Measurements from ENCODE around the gene SCN1B. TPM values are rescaled to one million over a fixed set of nuclear protein-coding genes. Genes with fewer than 3 reads are reported as not detected.

The SCN1B gene
- total RNA-seq (3.2 TPM), polyA plus RNA-seq (ENCODE audit: insufficient read depth in 1 of 8, insufficient read length in 8 of 8, low replicate concordance in 1 of 8) (1 to 10 TPM; 3.0 to 6.7 (median 3.7) TPM)
- long read RNA-seq, donor 1 = 0 reads
- long read RNA-seq, donor 2 = 0 reads
- long read RNA-seq, donor 3, partial matches to known transcripts = 0 of 2 reads
- long read RNA-seq, donor 3, other reads (novel, unspliced or antisense) = 0 of 2 reads
- long read RNA-seq, donor 4, full-length matches to known transcripts = 1 of 1 reads
- long read RNA-seq, donor 4, partial matches to known transcripts = 0 of 1 reads
- long read RNA-seq, donor 4, other reads (novel, unspliced or antisense) = 0 of 1 reads
- long read RNA-seq, donor 5, full-length matches to known transcripts = 4 of 4 reads
- long read RNA-seq, donor 5, partial matches to known transcripts = 0 of 4 reads
- long read RNA-seq, donor 5, other reads (novel, unspliced or antisense) = 0 of 4 reads
- long read RNA-seq, donor 6, partial matches to known transcripts = 0 of 3 reads
- long read RNA-seq, donor 6, other reads (novel, unspliced or antisense) = 0 of 3 reads
- long read RNA-seq, donor 7 = 0 reads
- long read RNA-seq, donor 8, full-length matches to known transcripts = 1 of 1 reads
- long read RNA-seq, donor 8, partial matches to known transcripts = 0 of 1 reads
- long read RNA-seq, donor 8, other reads (novel, unspliced or antisense) = 0 of 1 reads
- long read RNA-seq, donor 9 = 0 reads
- long read RNA-seq, donor 10 = 0 reads
- long read RNA-seq, donor 11, full-length matches to known transcripts = 1 of 1 reads
- long read RNA-seq, donor 11, partial matches to known transcripts = 0 of 1 reads
- long read RNA-seq, donor 11, other reads (novel, unspliced or antisense) = 0 of 1 reads

GRCh38 chr19:35030257-35031071 is at the start of gene SCN1B:
Gene SCN1B, plus strand, starts transcription at chr19:35030470. Its CDS starts 351 bp downstream, at chr19:35030821.
- H3K36me3 ChIP-seq (ENCODE audit: control insufficient read depth, insufficient read depth, low read length) = peaks cover 26% of the 10 kb centered on the region
- no peaks in the 10 kb centered on the region for H3K9me3 ChIP-seq (replicated peaks; ENCODE audit: control insufficient read depth, low read depth, low read length)
- H3K4me3 ChIP-seq (ENCODE audit: low read length) = peak within 1 kb of the TSS; percentile 27
- no peak within 1 kb of the TSS for H3K27ac ChIP-seq (ENCODE audit: low read length)
- under 1% methylated on average over 105 of the region's 118 CpGs for WGBS (ENCODE audit: insufficient coverage)
- DNase-seq = peak; percentile 69
- peaks cover 30% of the 10 kb centered on the region for H3K27me3 ChIP-seq (ENCODE audit: control insufficient read depth, insufficient read depth, low read length)
- peaks cover 12% of the 10 kb centered on the region for H3K4me1 ChIP-seq (ENCODE audit: control insufficient read depth, insufficient read depth, low read length)

- no CpG with 5 or more reads among the region's 5 CpGs for WGBS (ENCODE audit: insufficient coverage)
- H3K36me3 ChIP-seq (ENCODE audit: control insufficient read depth, insufficient read depth, low read length) = no peaks in the 10 kb centered on the region
Measured at GRCh38 chr19:34982275-34982674, 48.0 kb upstream of the SCN1B start.

DNA sequence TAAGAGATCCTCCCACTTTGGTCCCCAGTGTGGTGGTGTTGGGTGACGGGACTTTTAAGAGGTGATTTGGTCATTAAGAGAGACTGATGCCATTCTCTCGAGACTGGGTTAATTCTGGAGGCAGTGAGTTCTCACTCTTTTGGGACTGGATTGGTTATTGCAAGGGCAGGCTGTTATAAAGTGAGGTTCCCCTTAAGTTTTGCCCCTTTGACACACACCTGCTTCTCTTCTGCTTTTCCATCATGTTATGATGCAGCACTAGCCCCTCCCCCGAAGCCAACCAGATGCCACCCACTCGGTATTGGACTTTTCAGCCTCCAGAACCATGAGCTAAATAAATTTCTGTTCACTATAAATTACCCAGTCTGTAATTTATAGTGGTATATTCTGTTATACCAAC is 46.5 kb upstream of the SCN1B start:
- Histone ChIP-seq H3K9me3 (replicated peaks; ENCODE audit: control insufficient read depth, low read depth, low read length) (no peaks in the 10 kb centered on the region), H3K36me3 (ENCODE audit: control insufficient read depth, insufficient read depth, low read length) (no peaks in the 10 kb centered on the region), H3K27me3 (ENCODE audit: control insufficient read depth, insufficient read depth, low read length) (peaks cover 3% of the 10 kb centered on the region), H3K4me3 (ENCODE audit: low read length) (no peak overlapping the region), H3K4me1 (ENCODE audit: control insufficient read depth, insufficient read depth, low read length) (peaks cover 3% of the 10 kb centered on the region), H3K27ac (ENCODE audit: low read length) (no peak overlapping the region)
- DNase-seq = no peak
- WGBS (ENCODE audit: insufficient coverage) = 86% methylated on average over 1 of the region's 4 CpGs

More at GRCh38 chr19:34982275-34982674, 48.0 kb upstream of the SCN1B start:
- H3K4me1 ChIP-seq (ENCODE audit: control insufficient read depth, insufficient read depth, low read length) = peaks cover 3% of the 10 kb centered on the region
- no peak overlapping the region for H3K4me3 ChIP-seq (ENCODE audit: low read length)
- H3K9me3 ChIP-seq (replicated peaks; ENCODE audit: control insufficient read depth, low read depth, low read length) = no peaks in the 10 kb centered on the region
- H3K27ac ChIP-seq (ENCODE audit: low read length) = no peak overlapping the region
- DNase-seq = no peak
- peaks cover 3% of the 10 kb centered on the region for H3K27me3 ChIP-seq (ENCODE audit: control insufficient read depth, insufficient read depth, low read length)

DNA sequence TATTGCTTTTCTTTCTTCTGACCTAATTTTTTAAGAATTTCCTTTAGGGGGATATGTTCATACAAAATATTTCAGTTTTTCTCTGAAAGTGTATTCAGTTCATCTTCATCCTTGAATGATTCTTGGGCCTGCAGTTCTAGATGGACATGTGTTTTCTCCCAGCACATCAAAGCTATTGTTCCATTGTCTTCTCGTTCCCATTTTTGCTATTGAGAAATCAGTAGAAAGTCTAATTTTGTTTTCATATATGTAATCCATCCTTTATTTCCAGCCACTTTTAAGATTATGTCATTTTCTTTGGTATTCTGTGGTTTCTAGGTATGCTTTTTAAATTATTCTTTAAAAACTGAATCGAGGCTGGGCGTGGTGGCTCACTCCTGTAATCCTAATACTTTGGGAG is 46.0 kb upstream of the SCN1B start:
- H3K27me3 ChIP-seq (ENCODE audit: control insufficient read depth, insufficient read depth, low read length) = peaks cover 3% of the 10 kb centered on the region
- H3K9me3 ChIP-seq (replicated peaks; ENCODE audit: control insufficient read depth, low read depth, low read length) = no peaks in the 10 kb centered on the region
- no peak overlapping the region for H3K4me3 ChIP-seq (ENCODE audit: low read length)
- DNase-seq = no peak
- no peak overlapping the region for H3K27ac ChIP-seq (ENCODE audit: low read length)
- no CpG with 5 or more reads among the region's 3 CpGs for WGBS (ENCODE audit: insufficient coverage)
- H3K4me1 ChIP-seq (ENCODE audit: control insufficient read depth, insufficient read depth, low read length) = peaks cover 3% of the 10 kb centered on the region
- H3K36me3 ChIP-seq (ENCODE audit: control insufficient read depth, insufficient read depth, low read length) = no peaks in the 10 kb centered on the region

DNA sequence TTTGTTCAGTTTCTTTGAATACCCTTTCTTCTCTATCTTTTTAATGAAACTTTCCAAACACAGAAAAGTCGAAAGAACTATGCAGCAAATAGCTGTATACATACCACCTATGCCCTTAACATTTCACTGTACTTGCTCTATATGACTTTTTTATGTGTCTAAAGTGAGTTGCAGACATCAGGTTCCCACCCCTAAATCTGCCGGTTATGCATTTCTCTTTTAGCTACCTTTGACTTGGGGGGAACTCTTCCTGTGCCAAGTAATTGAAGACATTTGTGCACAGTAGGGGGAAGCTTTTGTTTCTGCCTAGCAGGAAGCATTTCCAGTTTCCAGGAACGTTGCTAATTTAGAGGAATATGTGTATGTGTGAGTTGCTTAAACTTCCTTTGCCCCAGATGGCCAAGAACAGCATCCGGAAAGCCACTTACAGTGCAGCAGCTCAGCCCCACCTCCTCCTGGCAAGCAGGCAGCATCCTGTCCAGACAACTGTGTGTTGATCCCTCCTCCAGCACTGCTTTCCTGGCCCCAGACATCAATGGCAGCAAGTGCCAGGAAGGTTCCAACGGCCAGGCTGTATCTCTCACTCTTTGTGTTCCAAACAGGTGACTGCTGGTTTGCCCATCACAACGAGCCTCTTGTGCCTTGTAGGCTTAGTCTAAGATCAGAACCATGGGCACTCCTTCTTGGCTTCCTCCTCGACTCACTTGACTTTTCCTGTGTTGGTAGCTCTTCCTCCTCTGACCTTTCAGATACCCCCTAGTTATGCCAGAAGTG is 44.8 kb upstream of the SCN1B start:
- H3K36me3 ChIP-seq (ENCODE audit: control insufficient read depth, insufficient read depth, low read length) = no peaks in the 10 kb centered on the region
- H3K27me3 ChIP-seq (ENCODE audit: control insufficient read depth, insufficient read depth, low read length) = no peaks in the 10 kb centered on the region
- DNase-seq = peak; percentile 90
- H3K4me3 ChIP-seq (ENCODE audit: low read length) = no peak overlapping the region
- peaks cover 3% of the 10 kb centered on the region for H3K4me1 ChIP-seq (ENCODE audit: control insufficient read depth, insufficient read depth, low read length)
- H3K27ac ChIP-seq (ENCODE audit: low read length) = peak overlapping the region; percentile 79
- H3K9me3 ChIP-seq (replicated peaks; ENCODE audit: control insufficient read depth, low read depth, low read length) = no peaks in the 10 kb centered on the region
- 0% methylated on average over 2 of the region's 7 CpGs for WGBS (ENCODE audit: insufficient coverage)

GRCh38 chr19:34988119-34988518 is 42.2 kb upstream of the SCN1B start:
- H3K4me3 ChIP-seq (ENCODE audit: low read length) = no peak overlapping the region
- peaks cover 3% of the 10 kb centered on the region for H3K4me1 ChIP-seq (ENCODE audit: control insufficient read depth, insufficient read depth, low read length)
- no peak overlapping the region for H3K27ac ChIP-seq (ENCODE audit: low read length)
- no CpG with 5 or more reads among the region's 1 CpG for WGBS (ENCODE audit: insufficient coverage)
- H3K36me3 ChIP-seq (ENCODE audit: control insufficient read depth, insufficient read depth, low read length) = no peaks in the 10 kb centered on the region
- no peaks in the 10 kb centered on the region for H3K9me3 ChIP-seq (replicated peaks; ENCODE audit: control insufficient read depth, low read depth, low read length)
- no peaks in the 10 kb centered on the region for H3K27me3 ChIP-seq (ENCODE audit: control insufficient read depth, insufficient read depth, low read length)
- DNase-seq = no peak

DNA sequence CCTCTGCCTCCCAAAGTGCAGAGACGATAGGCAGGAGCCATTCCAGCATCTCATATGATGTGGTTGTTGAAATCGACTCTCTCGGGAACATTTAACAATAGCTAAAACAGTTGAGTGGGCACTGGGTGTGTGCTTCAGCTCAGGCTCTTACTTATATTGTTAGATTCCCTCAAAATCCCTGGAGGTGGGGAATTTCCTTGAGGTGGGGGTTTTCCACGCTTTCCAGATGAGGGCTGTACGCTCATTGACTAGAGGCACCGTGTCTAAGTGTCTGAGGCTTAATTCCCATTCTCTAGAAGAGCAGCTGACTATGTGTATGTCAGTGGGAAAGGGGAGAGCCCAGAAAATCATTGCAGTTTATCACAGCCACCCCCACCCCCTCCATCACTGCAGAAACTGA is 41.0 kb upstream of the SCN1B start:
- Histone ChIP-seq H3K27ac (ENCODE audit: low read length) (no peak overlapping the region), H3K27me3 (ENCODE audit: control insufficient read depth, insufficient read depth, low read length) (no peaks in the 10 kb centered on the region), H3K4me3 (ENCODE audit: low read length) (no peak overlapping the region), H3K36me3 (ENCODE audit: control insufficient read depth, insufficient read depth, low read length) (no peaks in the 10 kb centered on the region), H3K9me3 (replicated peaks; ENCODE audit: control insufficient read depth, low read depth, low read length) (no peaks in the 10 kb centered on the region), H3K4me1 (ENCODE audit: control insufficient read depth, insufficient read depth, low read length) (peaks cover 5% of the 10 kb centered on the region)
- 80% methylated on average over 2 of the region's 6 CpGs for WGBS (ENCODE audit: insufficient coverage)
- no peak for DNase-seq

DNA sequence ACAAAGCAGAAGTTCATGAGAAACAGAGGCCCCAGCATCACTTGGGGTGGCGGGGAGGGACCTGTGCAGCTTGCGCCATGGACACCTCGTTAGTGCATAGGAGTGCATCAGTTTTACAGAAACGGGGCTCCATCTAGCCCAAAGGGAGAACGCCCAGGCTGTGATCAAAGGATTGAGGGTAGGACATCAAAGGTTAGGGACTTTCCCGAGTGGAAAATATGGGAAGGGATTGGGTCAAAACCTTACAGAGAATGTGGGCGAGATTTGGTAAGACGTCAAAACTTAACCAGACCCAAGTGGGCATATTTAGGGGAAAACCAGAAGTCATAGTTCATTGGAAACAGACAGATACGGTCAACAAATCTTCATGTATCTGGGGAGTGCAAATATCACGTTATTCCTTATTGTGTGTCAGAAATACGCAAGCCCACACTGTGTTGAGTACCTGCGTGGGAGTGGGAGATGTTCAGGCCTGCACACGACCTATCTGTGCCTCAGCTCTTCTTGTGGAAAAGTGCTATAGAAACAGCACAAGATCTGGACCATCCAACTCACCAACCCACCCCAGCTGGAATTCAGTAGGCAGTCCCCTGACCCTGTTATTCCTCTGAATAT is 39.6 kb upstream of the SCN1B start:
- peaks cover 2% of the 10 kb centered on the region for H3K9me3 ChIP-seq (replicated peaks; ENCODE audit: control insufficient read depth, low read depth, low read length)
- peaks cover 10% of the 10 kb centered on the region for H3K4me1 ChIP-seq (ENCODE audit: control insufficient read depth, insufficient read depth, low read length)
- no peaks in the 10 kb centered on the region for H3K27me3 ChIP-seq (ENCODE audit: control insufficient read depth, insufficient read depth, low read length)
- 75% methylated on average over 13 of the region's 13 CpGs for WGBS (ENCODE audit: insufficient coverage)
- no peak overlapping the region for H3K4me3 ChIP-seq (ENCODE audit: low read length)
- DNase-seq = no peak
- no peaks in the 10 kb centered on the region for H3K36me3 ChIP-seq (ENCODE audit: control insufficient read depth, insufficient read depth, low read length)
- no peak overlapping the region for H3K27ac ChIP-seq (ENCODE audit: low read length)

Measured in muscle of leg (tissue), 16 donors.